SK-N-SH treated with all-trans-retinoic acid at 6 μM for 48 hours (cell line): ENCODE results near the gene RPS8.

ENCODE experiments used
- ARNTL ChIP-seq: fragments of 450-650 bp; formaldehyde crosslinking; IDR thresholded peaks from 2 replicates; pipeline ENCODE4 v1.5.0; 2020; ENCODE audit warnings: low read depth, mild to moderate bottlenecking, moderate library complexity, borderline replicate concordance
- CSRNP3 ChIP-seq: fragments of 250-450 bp; sonication (Bioruptor Pico); IDR thresholded peaks from 2 replicates; pipeline ENCODE4 v1.5.1; 2021; ENCODE audit warnings: mild to moderate bottlenecking, moderate library complexity
- PATZ1 ChIP-seq: fragments of 250-450 bp; sonication (Bioruptor Pico); IDR thresholded peaks from 2 replicates; pipeline ENCODE4 v1.8.0; 2020; ENCODE audit warnings: mild to moderate bottlenecking, moderate library complexity, borderline replicate concordance
- ZC3H10 ChIP-seq: fragments of 250-450 bp; sonication (Bioruptor Pico); IDR thresholded peaks from 2 replicates; pipeline ENCODE4 v1.5.1; 2021; ENCODE audit warnings: mild to moderate bottlenecking, moderate library complexity
- ZNF70 ChIP-seq: fragments of 450-650 bp; formaldehyde crosslinking; IDR thresholded peaks from 2 replicates; pipeline ENCODE4 v1.5.0; 2020; ENCODE audit warnings: mild to moderate bottlenecking, moderate library complexity

- TF ChIP-seq PATZ1 (CRISPR knock-in tag) = no peak
- no peak for TF ChIP-seq ZC3H10 (CRISPR knock-in tag)
- no peak for TF ChIP-seq CSRNP3 (CRISPR knock-in tag)
- no peak for TF ChIP-seq ARNTL
- TF ChIP-seq ZNF70 = no peak; the same call in 1 of the 2 replicates
Observed at GRCh38 chr1:44775078-44775929, at the start of gene RPS8.
